ENCODE results near the gene SPOCK2. TPM values are rescaled to one million over a fixed set of nuclear protein-coding genes. Genes with fewer than 3 reads are reported as not detected.
A peak's percentile ranks its signal among the peaks of the same experiment; 100 is the strongest.

The SPOCK2 gene
- total RNA-seq, 2 experiments from 2014 or later: 976 to 998 TPM

- Mint-ChIP-seq H3K36me3 (ENCODE audit: low read depth) (peaks cover 62% of the 10 kb centered on the region), H3K4me3 (peak overlapping the region; percentile 100), H3K27ac (peak overlapping the region; percentile 98), H3K27me3 (peaks cover 4% of the 10 kb centered on the region), H3K9me3 (no peaks in the 10 kb centered on the region), H3K4me1 (ENCODE audit: low read depth) (peaks cover 72% of the 10 kb centered on the region)
- Histone ChIP-seq H3K27ac (ENCODE audit: low read depth in 1 of 2, low read length in 2 of 2) (peak overlapping the region; percentile 96), H3K9me3 (ENCODE audit: control insufficient read depth in 1 of 2, insufficient read depth in 1 of 2, low read length in 2 of 2) (no peaks in the 10 kb centered on the region), H3K27me3 (ENCODE audit: control insufficient read depth in 1 of 2, insufficient read depth in 2 of 2, low read length in 2 of 2) (no peaks in the 10 kb centered on the region), H3K4me1 (ENCODE audit: insufficient read depth, low read length) (peaks cover 71% of the 10 kb centered on the region), H3K4me3 (ENCODE audit: low read length) (peak overlapping the region; percentile 98), H3K36me3 (ENCODE audit: insufficient read depth, low read length) (peaks cover 39% of the 10 kb centered on the region)
- ATAC-seq (ENCODE audit: poor library complexity): peak; percentile 29
- DNase-seq: peak in 13 of 14 experiments; percentile 33 to 71 (median 58)
- POLR2A ChIA-PET: interaction anchor here (0.6 to 8.0 kb wide), 29 partner anchors 9 to 772 kb away, joined by 3 to 117 read pairs (median 10); partner anchors contain the start of genes ANAPC16, ASCC1 and DDIT4
- CTCF ChIA-PET: interaction anchor here (1.6 kb wide), 1 partner anchor 250 kb away, joined by 4 read pairs; no protein-coding TSS in a partner anchor
- TF ChIP-seq CTCF (IDR thresholded peaks at IDR 0.05): no peak
- intact Hi-C loops (cut with DNase I, micrococcal nuclease): loop anchor here (1.0 to 10.0 kb wide), 5 partner anchors 40 to 607 kb away; partner anchors contain the start of genes ANAPC16 (in 2 of the 2), ASCC1 (in 2 of the 2) and MCU (in 1 of the 2)
Observed at GRCh38 chr10:72087392-72087968, 871 bp downstream of the SPOCK2 start.

- no peaks in the 10 kb centered on the region for H3K9me3 ChIP-seq (ENCODE audit: control insufficient read depth in 1 of 2, insufficient read depth in 1 of 2, low read length in 2 of 2)
- Mint-ChIP-seq H3K9me3 (no peaks in the 10 kb centered on the region), H3K36me3 (ENCODE audit: low read depth) (peaks cover 70% of the 10 kb centered on the region), H3K4me1 (ENCODE audit: low read depth) (peaks cover 78% of the 10 kb centered on the region), H3K27me3 (peaks cover 4% of the 10 kb centered on the region), H3K27ac (peak overlapping the region; percentile 98), H3K4me3 (peak overlapping the region; percentile 100)
- H3K4me1 ChIP-seq (ENCODE audit: insufficient read depth, low read length): peaks cover 78% of the 10 kb centered on the region
- H3K27ac ChIP-seq (ENCODE audit: low read depth in 1 of 2, low read length in 2 of 2): peak overlapping the region; percentile 81 to 96
- CTCF ChIA-PET: no interaction called here
- peaks cover 46% of the 10 kb centered on the region for H3K36me3 ChIP-seq (ENCODE audit: insufficient read depth, low read length)
- TF ChIP-seq CTCF (IDR thresholded peaks at IDR 0.05): no peak
- no peaks in the 10 kb centered on the region for H3K27me3 ChIP-seq (ENCODE audit: control insufficient read depth in 1 of 2, insufficient read depth in 2 of 2, low read length in 2 of 2)
- intact Hi-C loops (cut with DNase I, micrococcal nuclease): loop anchor here (1.0 to 10.0 kb wide), 5 partner anchors 41 to 608 kb away; partner anchors contain the start of genes ANAPC16 (in 2 of the 2), ASCC1 (in 2 of the 2) and MCU (in 1 of the 2)
- ATAC-seq (ENCODE audit: poor library complexity) (peak; percentile 16), DNase-seq (peak; percentile 52 to 94 (median 79))
- H3K4me3 ChIP-seq (ENCODE audit: low read length): peak overlapping the region; percentile 98
- POLR2A ChIA-PET: interaction anchor here (0.6 to 8.0 kb wide), 30 partner anchors 8 to 772 kb away, joined by 3 to 117 read pairs (median 10); partner anchors contain the start of genes ANAPC16, ASCC1 and DDIT4
Observed at GRCh38 chr10:72086466-72087391, 1.6 kb downstream of the SPOCK2 start.

- Mint-ChIP-seq H3K4me1 (ENCODE audit: low read depth) (peaks cover 82% of the 10 kb centered on the region), H3K36me3 (ENCODE audit: low read depth) (peaks cover 78% of the 10 kb centered on the region), H3K4me3 (peak overlapping the region; percentile 100), H3K27me3 (peaks cover 4% of the 10 kb centered on the region), H3K27ac (peak overlapping the region; percentile 98), H3K9me3 (no peaks in the 10 kb centered on the region)
- ATAC-seq (ENCODE audit: poor library complexity): no peak
- no peak for TF ChIP-seq CTCF (IDR thresholded peaks at IDR 0.05)
- DNase-seq: peak in 1 of 14 experiments; percentile 36
- ChIA-PET POLR2A (interaction anchor here (0.8 to 8.0 kb wide), 10 partner anchors 10 to 264 kb away, joined by 3 to 117 read pairs (median 5); partner anchors contain the start of genes ANAPC16 and ASCC1), CTCF (no interaction called here)
- Histone ChIP-seq H3K4me1 (ENCODE audit: insufficient read depth, low read length) (peaks cover 86% of the 10 kb centered on the region), H3K27ac (ENCODE audit: low read depth in 1 of 2, low read length in 2 of 2) (peak overlapping the region; percentile 55 to 96), H3K9me3 (ENCODE audit: control insufficient read depth in 1 of 2, insufficient read depth in 1 of 2, low read length in 2 of 2) (no peaks in the 10 kb centered on the region), H3K27me3 (ENCODE audit: control insufficient read depth in 1 of 2, insufficient read depth in 2 of 2, low read length in 2 of 2) (no peaks in the 10 kb centered on the region), H3K4me3 (ENCODE audit: low read length) (peak overlapping the region; percentile 98), H3K36me3 (ENCODE audit: insufficient read depth, low read length) (peaks cover 54% of the 10 kb centered on the region)
- intact Hi-C loops (cut with DNase I, micrococcal nuclease): loop anchor here (5.0 to 10.0 kb wide), 4 partner anchors 41 to 609 kb away; partner anchors contain the start of genes ANAPC16 (in 2 of the 2), ASCC1 (in 2 of the 2) and MCU (in 1 of the 2)
Observed at GRCh38 chr10:72085864-72086465, 2.4 kb downstream of the SPOCK2 start.

Data from CD4-positive, alpha-beta T cell (primary cell).